Fibroblast of lung (primary cell): ENCODE data around the gene CAMK2B.

Experiments used
- CTCF ChIP-seq, 2 donors: IDR thresholded peaks in 1 of 2; conservative IDR thresholded peaks in 1 of 2; 1 replicate in 1 of 2; 2 replicates in 1 of 2; pipeline ENCODE4 v1.5.1; 2011 to 2012; ENCODE audit warnings: low read length in 2 of 2, control low read depth in 1 of 2, inconsistent platforms in 1 of 2, low read depth in 1 of 2, mild to moderate bottlenecking in 1 of 2
- EZH2 ChIP-seq: IDR thresholded peaks from 2 replicates; pipeline ENCODE4 v1.5.1; 2012; ENCODE audit warnings: low read length, control low read depth, mild to moderate bottlenecking; ENCODE audit errors: missing control alignments

- no peak for TF ChIP-seq CTCF (conservative IDR thresholded peaks at IDR 0.05 in 1 of 2, IDR thresholded peaks at IDR 0.05 in 1 of 2; ENCODE audit: low read depth in 1 of 2, low read length in 2 of 2)
- TF ChIP-seq EZH2: no peak
These were observed 136.7 kb downstream of the CAMK2B start for GRCh38 chr7:44188480-44189225.
